Glutamatergic neuron (in vitro differentiated cells): ENCODE results near the gene RB1. TPM values are rescaled to one million over a fixed set of nuclear protein-coding genes. Genes with fewer than 3 reads are reported as not detected.

Experiments used
- DNase-seq: peaks from one replicate; pipeline ENCODE4 v3.0.0; 2022
- H3K27ac Mint-ChIP-seq: one replicate; pipeline ENCODE4 v1.8.0; 2020; ENCODE audit warnings: mild to moderate bottlenecking, mixed read lengths, inconsistent platforms; ENCODE audit not compliant: unreplicated experiment
- H3K27me3 Mint-ChIP-seq: one replicate; pipeline ENCODE4 v1.8.0; 2020; ENCODE audit warnings: mild to moderate bottlenecking, moderate library complexity, mixed read lengths, inconsistent platforms; ENCODE audit not compliant: unreplicated experiment
- H3K36me3 Mint-ChIP-seq: one replicate; pipeline ENCODE4 v1.8.0; 2020; ENCODE audit warnings: mild to moderate bottlenecking, mixed read lengths, inconsistent platforms; ENCODE audit not compliant: unreplicated experiment
- H3K4me1 Mint-ChIP-seq: one replicate; pipeline ENCODE4 v1.8.0; 2020; ENCODE audit warnings: mild to moderate bottlenecking, low read depth, mixed read lengths, inconsistent platforms; ENCODE audit not compliant: unreplicated experiment
- H3K4me3 Mint-ChIP-seq: one replicate; pipeline ENCODE4 v1.8.0; 2020; ENCODE audit warnings: mild to moderate bottlenecking, mixed read lengths, inconsistent platforms; ENCODE audit not compliant: unreplicated experiment
- H3K9me3 Mint-ChIP-seq: one replicate; pipeline ENCODE4 v1.8.0; 2020; ENCODE audit warnings: mild to moderate bottlenecking, moderate library complexity, mixed read lengths, inconsistent platforms; ENCODE audit not compliant: unreplicated experiment
- total RNA-seq: library from RNA; stranded (reverse); fragmentation: NEBNext Ultra II Directional; extraction: Animal tissue kit (Norgen Biotek cat#: 25700); gene quantifications from one replicate; pipeline ENCODE4 v1.2.1, GENCODE V29; 2021; ENCODE audit not compliant: unreplicated experiment
- TF ChIP-seq, protein P1 (sequence below): fragments of 200-600 bp; sonication (generic); IDR thresholded peaks from one replicate; pipeline ENCODE4 v1.5.0; 2021; ENCODE audit not compliant: partially characterized antibody, unreplicated experiment

The RB1 gene
- total RNA-seq, 1 donor from 2014 or later = 50.3 TPM

DNA sequence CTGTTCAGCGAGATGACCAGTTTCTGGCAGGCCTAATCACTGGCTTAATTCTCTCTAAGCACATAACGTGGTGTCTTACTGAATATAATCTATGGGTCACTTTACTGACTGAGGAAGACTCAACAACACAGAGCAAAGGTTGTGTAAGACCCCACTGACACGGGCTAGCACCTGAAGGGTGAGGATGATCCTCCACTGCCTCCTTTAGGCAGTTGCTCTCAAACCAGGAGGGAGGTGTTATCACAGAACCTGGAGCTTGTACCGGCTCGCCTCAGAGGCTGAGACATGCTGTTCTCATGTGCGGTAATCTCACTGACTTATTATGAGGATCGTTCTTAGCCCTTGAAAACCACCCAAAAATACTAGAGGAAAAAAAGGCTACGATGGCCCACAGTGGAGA is 201.1 kb downstream of the RB1 start:
- H3K27me3 Mint-ChIP-seq = no peaks in the 10 kb centered on the region
- H3K36me3 Mint-ChIP-seq = no peaks in the 10 kb centered on the region
- no peaks in the 10 kb centered on the region for H3K9me3 Mint-ChIP-seq
- DNase-seq = no peak
- no peak overlapping the region for H3K27ac Mint-ChIP-seq
- TF ChIP-seq, protein P1, sequence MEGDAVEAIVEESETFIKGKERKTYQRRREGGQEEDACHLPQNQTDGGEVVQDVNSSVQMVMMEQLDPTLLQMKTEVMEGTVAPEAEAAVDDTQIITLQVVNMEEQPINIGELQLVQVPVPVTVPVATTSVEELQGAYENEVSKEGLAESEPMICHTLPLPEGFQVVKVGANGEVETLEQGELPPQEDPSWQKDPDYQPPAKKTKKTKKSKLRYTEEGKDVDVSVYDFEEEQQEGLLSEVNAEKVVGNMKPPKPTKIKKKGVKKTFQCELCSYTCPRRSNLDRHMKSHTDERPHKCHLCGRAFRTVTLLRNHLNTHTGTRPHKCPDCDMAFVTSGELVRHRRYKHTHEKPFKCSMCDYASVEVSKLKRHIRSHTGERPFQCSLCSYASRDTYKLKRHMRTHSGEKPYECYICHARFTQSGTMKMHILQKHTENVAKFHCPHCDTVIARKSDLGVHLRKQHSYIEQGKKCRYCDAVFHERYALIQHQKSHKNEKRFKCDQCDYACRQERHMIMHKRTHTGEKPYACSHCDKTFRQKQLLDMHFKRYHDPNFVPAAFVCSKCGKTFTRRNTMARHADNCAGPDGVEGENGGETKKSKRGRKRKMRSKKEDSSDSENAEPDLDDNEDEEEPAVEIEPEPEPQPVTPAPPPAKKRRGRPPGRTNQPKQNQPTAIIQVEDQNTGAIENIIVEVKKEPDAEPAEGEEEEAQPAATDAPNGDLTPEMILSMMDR = no peak
- peaks cover 5% of the 10 kb centered on the region for H3K4me1 Mint-ChIP-seq
- H3K4me3 Mint-ChIP-seq = no peak overlapping the region

GRCh38 chr13:48505012-48505411 is 201.5 kb downstream of the RB1 start:
- H3K27ac Mint-ChIP-seq = no peak overlapping the region
- no peaks in the 10 kb centered on the region for H3K27me3 Mint-ChIP-seq
- TF ChIP-seq, protein P1 = no peak
- no peak for DNase-seq
- no peak overlapping the region for H3K4me3 Mint-ChIP-seq
- no peaks in the 10 kb centered on the region for H3K9me3 Mint-ChIP-seq
- peaks cover 5% of the 10 kb centered on the region for H3K4me1 Mint-ChIP-seq
- no peaks in the 10 kb centered on the region for H3K36me3 Mint-ChIP-seq

GRCh38 chr13:48505597-48506091 is 202.1 kb downstream of the RB1 start:
- no peak overlapping the region for H3K27ac Mint-ChIP-seq
- no peaks in the 10 kb centered on the region for H3K9me3 Mint-ChIP-seq
- H3K4me3 Mint-ChIP-seq = no peak overlapping the region
- H3K36me3 Mint-ChIP-seq = no peaks in the 10 kb centered on the region
- peaks cover 5% of the 10 kb centered on the region for H3K4me1 Mint-ChIP-seq
- H3K27me3 Mint-ChIP-seq = no peaks in the 10 kb centered on the region
- no peak for DNase-seq
- TF ChIP-seq, protein P1 = no peak

GRCh38 chr13:48506092-48506701 is 202.6 kb downstream of the RB1 start:
- Mint-ChIP-seq H3K9me3 (no peaks in the 10 kb centered on the region), H3K4me1 (peaks cover 5% of the 10 kb centered on the region), H3K36me3 (no peaks in the 10 kb centered on the region), H3K27me3 (no peaks in the 10 kb centered on the region), H3K4me3 (no peak overlapping the region), H3K27ac (no peak overlapping the region)
- TF ChIP-seq, protein P1 = no peak
- no peak for DNase-seq

DNA sequence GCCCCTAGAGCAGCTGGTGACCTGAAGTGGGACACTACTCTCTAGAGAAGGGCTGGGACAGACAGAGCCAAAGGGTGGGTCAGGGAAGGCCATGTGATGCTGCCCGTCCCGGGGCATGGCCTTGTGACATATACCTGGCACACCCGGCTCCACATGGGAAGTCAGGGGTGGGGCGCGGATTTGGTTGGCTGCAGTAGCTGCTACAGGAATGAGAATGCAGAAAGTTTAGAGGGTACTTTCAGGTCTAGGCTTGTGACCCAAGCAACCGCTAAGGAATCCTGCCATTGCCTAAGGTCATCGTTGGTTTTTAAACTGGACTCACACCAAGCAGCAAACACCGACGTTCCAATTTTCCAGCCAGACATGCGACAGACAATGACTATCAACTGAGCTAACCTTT is 203.5 kb downstream of the RB1 start:
- no peak overlapping the region for H3K4me3 Mint-ChIP-seq
- H3K27me3 Mint-ChIP-seq = no peaks in the 10 kb centered on the region
- DNase-seq = no peak
- H3K36me3 Mint-ChIP-seq = no peaks in the 10 kb centered on the region
- peaks cover 5% of the 10 kb centered on the region for H3K4me1 Mint-ChIP-seq
- TF ChIP-seq, protein P1 = no peak
- no peaks in the 10 kb centered on the region for H3K9me3 Mint-ChIP-seq
- no peak overlapping the region for H3K27ac Mint-ChIP-seq
